SK-N-DZ (cell line): ENCODE results near the gene PLGLB2. TPM values are rescaled to one million over a fixed set of nuclear protein-coding genes. Genes with fewer than 3 reads are reported as not detected.
"Not testable (repeated sequence)": the region's sequence is repeated elsewhere in the genome, so short reads cannot be mapped to it uniquely, and the experiment has no call there.

Experiments used
- DNase-seq: peaks from one replicate; pipeline ENCODE4 v3.0.0-alpha.2; 2015; ENCODE audit warnings: low spot score
- polyA plus RNA-seq, 2 experiments: library from polyadenylated mRNA; depleted of rRNA; stranded (reverse); fragments of >200 nt; gene quantifications; 2 replicates each; pipeline ENCODE4 v1.2.3, GENCODE V29; 2014

The PLGLB2 gene
- polyA plus RNA-seq (2014; cell fraction: cytosol; rRNA removed), result 1.7 and 7.6 TPM in 2 replicates
- 6.2 and 9.3 TPM in 2 replicates for polyA plus RNA-seq (2014; cell fraction: nucleus; rRNA removed)

DNA sequence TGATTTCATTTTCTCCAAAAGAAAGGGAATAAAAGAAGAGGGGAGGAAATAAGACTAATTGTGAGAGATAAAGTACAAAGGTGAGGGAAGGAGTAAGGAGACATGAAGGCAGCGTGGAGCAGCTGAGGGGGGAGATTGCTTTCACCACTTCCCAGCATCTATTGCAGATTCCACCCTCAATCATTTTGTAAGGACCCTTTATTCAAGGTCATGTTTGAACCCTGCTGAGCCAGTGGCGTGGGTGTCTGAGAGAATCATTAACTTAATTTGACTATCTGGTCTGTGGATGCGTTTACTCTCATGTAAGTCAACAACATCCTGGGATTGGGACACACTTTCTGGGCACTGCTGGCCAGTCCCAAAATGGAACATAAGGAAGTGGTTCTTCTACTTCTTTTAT is at the start of gene PLGLB2:
TSS of gene PLGLB2 (plus strand) at position 297 of the 400 bp plus-strand sequence. CDS start at position 364, 67 bp downstream.
- not testable (repeated sequence) for DNase-seq

DNA sequence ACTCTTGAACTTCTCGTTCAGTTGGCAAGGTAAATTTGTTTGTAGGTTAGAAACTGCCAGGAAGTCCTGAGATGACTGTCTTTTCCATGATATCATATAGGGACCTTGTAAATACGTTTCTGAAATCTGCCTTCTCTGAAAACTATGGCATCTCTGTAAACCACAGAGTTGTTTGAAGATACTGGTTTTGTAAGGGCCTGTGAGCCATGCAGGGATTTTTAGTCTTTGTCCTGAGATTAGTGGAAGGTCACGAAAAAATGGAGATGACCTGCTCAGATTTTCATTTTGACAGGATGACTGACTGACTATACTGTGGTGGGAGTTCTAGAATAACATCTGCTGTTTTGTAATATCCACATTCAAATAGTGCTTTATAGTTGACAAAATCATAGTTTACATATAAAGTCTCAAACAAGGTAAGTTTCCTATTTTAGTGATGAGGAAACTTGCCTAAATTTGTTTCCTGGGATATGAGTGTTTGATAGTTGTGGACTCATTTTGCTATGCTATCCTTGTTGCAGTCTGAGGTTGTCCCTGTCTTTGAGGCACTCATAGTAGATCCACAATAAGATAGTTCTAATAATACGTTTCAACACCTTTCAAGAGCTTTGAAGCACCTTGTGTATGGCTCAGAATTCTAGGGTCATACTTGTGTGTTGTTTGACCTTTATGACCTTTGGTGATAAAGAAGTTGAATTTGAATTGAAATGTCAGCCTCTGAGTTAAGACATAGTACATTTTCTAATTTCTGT is 43.1 kb upstream of the PLGLB2 start:
- DNase-seq, result not testable (repeated sequence)

DNA sequence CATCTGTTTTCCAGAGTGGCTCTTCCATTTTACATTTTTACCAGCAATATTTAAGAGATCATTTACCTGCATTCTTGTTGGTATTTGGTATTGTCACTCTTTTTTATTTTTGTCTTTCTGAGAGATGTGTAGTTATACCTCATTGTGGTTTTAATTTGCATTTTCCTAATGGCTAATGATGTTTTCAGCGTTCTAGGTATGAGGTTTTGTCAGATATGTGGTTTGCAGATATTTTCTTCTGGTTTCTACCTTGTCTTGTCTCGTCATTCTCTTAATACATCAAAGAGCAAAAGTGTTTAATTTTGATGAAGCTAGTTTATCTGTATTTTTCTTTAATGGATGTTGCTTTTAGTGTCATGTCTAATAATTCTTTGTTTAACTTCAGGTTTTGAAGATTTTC is 39.5 kb upstream of the PLGLB2 start:
- not testable (repeated sequence) for DNase-seq

DNA sequence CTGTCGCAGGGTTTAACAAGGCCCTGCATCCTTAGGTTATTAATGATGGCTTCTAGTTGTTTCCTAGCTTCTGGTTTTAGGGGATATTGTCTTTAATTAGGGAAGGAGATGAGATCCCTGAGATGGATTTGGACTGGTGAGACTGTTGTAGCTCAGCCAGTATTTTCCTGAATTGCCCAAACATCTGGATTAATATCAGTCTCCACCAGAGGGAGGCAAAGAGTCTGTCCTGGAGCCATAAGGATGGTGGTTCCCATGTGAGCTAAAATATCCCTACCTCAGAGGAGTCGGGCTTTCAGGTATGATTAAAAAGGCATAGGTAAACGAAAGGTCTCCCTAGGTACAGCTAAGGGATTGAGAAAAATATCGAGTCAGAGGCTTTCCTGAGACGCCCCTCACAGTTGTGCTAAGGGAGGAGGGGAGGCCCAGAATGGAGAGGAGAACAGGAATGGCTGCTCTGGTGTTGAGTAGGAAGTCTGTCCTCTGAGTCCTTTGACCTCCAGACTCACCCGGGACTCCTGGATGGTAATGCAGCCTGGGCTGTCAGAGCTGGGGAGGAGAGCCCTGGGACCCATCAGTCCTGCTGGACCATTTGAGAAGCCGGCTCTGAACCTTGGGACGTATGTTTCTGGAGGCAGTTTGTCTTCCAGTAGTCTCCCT is 19.8 kb upstream of the PLGLB2 start:
- DNase-seq, result not testable (repeated sequence)

DNA sequence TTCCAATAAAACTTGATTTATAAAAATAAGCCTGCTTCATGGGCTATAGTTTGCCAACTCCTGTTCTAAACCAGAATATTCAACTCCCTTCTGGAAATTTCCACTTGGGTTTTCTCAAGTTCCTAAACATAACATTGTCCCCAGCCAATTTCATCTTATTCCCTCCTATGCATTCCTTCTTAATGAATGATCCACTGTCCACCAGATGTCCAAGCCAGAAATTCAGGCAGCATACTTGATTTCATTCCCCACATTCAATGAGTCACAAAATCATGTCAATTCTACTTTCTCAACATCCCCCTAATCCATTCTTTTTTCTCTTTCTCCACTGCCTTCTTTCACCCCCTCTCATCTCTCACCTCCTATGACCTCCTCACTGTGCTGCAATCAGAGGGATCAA is 7.0 kb upstream of the PLGLB2 start:
- not testable (repeated sequence) for DNase-seq

DNA sequence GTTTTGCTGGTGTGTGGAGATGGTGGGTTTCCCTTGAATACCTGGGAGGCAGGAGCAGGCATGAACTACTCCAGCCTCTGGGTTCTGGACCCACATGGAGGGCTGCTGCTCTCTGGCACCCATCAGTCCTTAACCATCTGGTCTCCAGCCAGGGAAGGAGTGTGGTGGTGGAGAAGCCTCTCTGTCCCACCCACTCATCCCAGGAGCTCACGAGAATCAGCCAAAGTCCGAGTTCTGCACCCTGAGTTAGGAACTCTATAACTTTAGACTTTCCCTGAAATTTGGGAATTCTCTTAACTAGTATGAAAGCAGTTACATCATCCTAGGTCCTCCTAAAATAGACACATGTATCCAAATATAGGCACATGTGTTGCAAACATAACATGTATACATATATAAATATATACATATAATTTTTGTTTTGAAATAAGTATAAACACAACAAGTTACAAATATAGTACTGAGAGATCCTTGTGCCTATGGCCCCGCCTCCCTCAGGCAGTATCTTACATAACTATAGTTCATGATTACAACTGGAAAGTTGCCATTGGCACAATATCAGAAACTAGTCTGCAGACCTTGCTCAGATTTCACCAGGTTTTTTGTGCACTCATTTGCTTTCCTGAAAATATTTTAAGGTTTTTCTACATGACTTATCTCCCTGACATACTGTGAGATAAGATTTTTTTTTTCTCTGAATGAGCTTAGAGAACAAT is 5.3 kb upstream of the PLGLB2 start:
- DNase-seq, result not testable (repeated sequence)

DNA sequence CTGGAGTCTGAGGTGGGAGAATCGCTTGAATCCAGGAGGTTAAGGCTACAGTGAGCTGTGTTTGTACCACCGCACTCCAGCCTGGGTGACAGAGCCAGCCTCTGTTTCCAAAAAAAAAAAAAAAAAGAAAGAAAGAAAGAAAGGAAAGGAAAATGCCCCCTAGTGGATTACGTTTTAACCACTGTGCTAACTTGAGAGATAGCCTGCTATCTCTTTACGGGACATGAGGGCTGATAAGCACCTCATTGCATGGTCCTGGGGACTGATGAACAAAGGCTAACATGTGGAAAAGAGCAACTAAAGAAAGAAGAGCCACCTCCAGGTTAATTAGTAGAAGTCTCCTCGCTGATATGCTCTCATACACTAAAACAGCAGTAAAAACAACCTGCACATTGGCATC is 4.2 kb upstream of the PLGLB2 start:
- not testable (repeated sequence) for DNase-seq

DNA sequence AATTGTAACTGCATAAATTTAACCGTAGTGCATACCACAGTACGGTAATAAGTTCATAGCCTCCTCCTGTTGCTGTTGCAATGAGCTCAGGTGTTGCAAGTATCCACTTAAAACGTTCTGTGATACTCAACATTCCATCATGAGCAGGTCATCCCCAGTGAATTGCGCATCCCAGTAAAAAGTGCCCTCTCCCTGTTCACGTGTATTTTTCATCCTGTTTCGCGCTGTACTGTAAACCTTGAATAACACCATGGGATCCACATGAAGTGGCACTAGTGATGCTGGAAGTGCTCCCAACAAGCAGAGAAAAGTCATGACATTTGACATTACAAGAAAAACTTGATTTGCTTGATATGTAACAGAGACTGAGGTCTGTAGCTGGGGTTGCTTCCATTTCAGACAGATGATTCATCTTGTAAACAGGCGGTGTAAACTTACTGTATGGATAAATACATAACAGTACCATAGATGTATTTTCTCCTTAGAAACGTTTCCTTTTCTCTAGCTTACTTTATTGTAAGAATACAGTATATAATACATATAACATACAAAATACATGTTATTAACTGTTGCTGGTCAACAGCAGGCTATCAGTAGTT is 2.4 kb upstream of the PLGLB2 start:
- DNase-seq, result not testable (repeated sequence)

DNA sequence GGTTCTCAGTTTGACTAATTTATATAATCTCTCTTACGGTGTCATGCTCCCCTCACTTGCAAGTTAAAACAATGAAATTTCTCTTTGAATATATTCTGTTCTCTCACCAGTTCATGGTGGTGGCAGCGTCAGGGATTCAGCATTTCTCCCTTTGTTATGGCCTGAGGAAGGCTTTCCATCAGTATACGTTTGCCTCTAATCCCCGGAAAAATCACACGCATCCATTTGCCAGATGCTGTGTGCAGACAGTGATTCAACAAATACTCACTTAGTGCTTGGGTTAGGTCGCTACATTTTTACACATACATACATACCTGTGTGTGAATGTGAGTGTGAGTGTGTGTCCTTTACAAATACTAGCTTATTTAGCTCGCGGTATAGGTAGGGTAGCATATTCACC is 637 bp downstream of the PLGLB2 start:
- DNase-seq, result not testable (repeated sequence)

DNA sequence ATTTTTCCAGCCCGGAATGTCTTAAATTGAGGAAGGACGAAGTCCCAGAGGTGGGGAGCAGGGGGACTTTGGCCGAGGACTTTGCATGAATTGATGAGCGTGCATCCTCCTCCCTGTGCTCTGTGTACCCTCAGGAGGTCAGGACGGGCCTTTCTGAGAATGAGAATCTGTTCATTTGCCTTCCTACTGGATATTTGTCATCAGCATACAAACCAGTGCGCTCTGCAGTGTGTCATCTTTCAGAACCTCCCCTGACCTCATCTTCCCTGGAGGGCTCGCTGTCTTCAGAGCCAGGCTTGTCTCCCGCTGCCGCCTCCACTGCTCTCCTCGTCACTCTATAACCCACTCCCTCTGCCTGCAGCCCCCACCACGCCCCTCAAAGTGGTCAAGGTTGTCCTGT is 2.7 kb downstream of the PLGLB2 start:
- not testable (repeated sequence) for DNase-seq

DNA sequence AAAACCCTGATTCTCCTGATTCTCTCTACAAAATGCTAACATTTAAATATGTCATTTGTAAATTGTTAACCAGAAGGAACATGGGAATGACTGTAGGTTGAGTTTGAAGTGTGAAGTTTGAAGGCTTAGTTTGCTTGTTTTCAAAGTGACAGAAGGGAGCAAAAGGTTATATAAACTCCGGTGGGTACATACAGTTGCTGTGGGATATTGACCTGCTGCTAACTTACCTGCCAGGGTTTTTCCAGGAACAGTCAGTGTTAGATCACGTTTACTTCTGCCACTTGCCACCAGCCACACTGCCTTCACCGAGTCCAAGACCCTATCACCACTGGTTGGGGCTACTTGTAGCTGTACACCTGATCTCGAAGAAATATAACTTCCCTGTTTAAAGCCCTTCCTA is 6.9 kb downstream of the PLGLB2 start:
- DNase-seq, result not testable (repeated sequence)
